GM12874 (cell line): ENCODE data around the gene TSPAN7.
A peak's percentile ranks its signal among the peaks of the same experiment; 100 is the strongest.

Experiments
- TF ChIP-seq, protein P1 (sequence below): IDR thresholded peaks from 2 replicates; pipeline ENCODE4 v1.5.1; 2011; ENCODE audit warnings: low read depth, mild to moderate bottlenecking, control low read depth, low read length, moderate library complexity; ENCODE audit not compliant: insufficient read depth

TSPAN7 gene

DNA sequence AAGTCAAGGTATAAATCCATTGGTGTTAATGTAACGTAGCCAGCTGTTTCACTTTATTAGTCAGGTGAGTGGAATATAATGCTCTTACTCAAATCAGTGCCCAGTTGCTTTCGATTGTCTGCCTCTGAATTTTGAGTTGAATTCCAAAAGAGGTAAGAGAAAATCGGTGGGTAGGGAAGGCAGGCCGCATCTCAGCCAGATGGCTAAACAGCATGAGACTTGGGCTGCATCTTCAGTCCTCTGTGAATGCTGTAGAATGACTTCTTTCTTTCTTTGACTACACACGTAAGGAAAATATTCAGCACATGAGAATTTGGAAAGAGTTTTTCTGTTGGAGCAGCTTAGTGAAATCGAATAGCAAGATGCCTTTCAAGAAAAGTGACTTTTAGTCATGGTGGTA, 49.5 kb downstream of the TSPAN7 start:
- TF ChIP-seq, protein P1, sequence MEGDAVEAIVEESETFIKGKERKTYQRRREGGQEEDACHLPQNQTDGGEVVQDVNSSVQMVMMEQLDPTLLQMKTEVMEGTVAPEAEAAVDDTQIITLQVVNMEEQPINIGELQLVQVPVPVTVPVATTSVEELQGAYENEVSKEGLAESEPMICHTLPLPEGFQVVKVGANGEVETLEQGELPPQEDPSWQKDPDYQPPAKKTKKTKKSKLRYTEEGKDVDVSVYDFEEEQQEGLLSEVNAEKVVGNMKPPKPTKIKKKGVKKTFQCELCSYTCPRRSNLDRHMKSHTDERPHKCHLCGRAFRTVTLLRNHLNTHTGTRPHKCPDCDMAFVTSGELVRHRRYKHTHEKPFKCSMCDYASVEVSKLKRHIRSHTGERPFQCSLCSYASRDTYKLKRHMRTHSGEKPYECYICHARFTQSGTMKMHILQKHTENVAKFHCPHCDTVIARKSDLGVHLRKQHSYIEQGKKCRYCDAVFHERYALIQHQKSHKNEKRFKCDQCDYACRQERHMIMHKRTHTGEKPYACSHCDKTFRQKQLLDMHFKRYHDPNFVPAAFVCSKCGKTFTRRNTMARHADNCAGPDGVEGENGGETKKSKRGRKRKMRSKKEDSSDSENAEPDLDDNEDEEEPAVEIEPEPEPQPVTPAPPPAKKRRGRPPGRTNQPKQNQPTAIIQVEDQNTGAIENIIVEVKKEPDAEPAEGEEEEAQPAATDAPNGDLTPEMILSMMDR, result no peak

DNA sequence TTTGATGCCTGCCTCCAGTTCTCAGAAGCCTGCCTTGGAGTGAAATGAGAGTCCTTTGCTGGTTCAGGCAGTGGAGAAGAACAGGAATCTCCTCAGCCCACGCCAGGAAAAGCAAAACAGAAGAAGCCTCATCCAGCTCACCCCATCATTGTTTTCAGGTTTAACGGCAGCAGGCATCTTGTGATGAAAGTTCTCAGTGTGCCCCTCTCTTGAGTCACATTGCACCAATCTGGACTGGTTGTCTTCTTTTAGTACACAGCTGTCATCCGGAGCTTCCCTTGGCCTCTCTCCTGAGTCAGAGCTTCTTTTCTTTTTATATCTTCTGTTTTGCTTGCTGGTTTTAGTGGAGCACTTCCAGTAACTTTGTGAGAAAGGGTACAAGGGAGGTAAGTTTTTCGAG, 50.9 kb downstream of the TSPAN7 start:
- TF ChIP-seq, protein P1, result no peak

DNA sequence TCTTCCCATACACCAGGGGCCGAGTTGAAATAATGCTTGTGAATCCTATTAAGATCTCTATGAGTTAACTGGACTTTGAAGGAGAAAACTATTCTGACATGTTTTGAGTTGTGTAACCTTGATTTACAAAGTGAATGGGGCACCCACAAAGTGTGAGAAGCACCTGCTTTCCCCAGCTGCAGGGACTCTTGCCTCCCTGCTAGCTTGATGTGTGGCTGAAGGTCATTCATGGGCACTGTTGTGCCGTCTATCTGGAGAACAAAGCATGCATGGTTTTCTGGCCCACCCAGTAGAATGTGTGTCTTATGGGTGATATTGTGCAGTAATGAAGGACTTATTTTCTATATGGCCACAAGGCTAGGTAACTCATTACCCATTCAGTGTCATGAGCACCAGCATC, 53.1 kb downstream of the TSPAN7 start:
- TF ChIP-seq, protein P1, result no peak

DNA sequence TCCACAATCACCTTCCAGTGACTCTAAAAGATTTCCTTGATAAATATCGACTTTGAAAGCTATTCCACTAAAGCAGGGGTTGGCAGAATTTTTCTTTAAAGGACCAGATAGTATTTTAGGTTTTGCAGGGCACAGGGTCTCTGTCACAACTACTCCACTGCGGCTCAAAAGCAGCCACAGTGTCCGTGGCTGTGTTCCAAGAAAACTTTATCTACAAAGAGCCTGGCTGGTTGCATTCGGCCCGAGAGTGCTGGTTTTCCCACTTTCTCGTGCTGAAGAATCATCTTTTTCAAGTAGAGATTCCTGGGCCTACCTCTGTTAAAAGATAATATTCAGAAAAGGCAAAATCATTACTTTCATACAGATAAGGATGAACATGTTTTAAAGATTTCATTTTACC, 55.6 kb downstream of the TSPAN7 start:
- TF ChIP-seq, protein P1, result no peak

DNA sequence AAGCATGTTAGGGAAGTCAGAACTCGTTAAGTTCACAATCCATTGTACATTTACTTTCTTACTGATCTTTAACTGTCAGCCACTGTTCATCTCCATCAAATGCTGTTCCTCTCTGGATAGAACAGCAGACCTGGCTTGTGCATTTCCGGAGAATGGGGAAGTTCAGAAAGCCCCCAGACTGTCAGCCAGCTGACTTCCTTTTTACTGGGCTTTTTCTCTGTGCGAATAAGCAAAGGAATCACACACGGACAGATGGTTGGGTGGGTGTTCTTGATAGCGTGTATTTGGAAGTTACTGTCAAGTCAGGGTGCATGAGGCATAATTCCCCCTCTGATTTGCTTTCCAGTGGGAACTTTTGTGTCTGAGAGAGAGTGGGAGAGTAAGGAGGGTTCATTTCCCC, 56.8 kb downstream of the TSPAN7 start:
- TF ChIP-seq, protein P1, result no peak

DNA sequence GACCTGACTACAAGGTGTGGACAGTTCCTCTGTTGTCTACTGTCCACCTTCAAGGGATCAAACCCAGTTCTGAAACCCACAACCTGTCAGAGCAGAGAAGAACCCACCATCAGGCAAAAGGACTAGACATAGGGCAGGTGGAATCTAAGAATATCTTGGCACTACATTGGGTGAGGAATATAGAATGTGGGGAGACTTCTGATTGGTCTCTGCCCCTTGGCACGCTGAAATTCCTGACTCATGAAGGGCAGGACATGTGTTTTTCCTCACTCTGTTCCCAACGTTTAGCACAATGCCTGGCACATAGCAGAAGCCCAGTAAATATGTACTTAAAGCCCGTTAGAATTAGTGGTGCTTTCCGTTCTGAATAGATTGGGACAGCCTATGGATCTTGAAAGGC, 59.3 kb downstream of the TSPAN7 start:
- TF ChIP-seq, protein P1, result no peak

DNA sequence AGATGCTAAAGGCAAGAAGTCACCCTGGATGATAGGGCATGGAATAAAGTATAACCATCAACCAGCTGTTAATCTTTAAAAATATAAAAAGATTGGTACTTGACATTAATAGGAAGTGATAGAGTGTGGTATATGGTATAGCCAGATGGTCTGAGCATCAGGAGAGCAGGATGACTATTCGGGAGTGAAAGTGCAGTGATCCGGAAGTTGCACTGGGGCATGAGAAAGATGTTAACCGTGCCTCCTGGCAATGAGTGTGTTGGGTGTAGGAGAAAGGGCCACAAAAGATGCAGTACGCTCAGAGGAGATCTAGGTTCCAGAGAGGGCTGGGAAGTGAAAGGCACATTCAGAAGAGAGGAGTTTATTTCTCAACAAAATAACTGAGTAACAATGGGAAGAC, 65.0 kb downstream of the TSPAN7 start:
- TF ChIP-seq, protein P1, result no peak

DNA sequence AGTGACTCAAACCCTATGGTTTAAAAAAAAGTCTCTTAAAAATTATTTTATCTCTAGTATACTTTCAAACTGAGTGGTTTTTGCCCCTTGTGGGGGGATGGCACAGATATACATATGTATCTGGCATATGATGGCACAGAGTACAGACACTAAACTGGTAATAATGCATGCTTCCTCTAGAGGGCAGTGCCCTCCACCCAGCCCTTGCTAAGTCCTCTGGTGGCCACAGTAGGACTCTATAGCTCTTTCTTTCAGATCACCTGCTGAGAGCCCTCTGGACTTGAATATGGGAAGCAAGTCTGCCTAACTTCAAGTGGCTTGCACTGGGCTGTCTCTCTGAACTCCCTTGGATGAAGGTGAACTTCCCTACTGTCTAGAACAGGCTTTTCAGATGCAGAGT, 66.3 kb downstream of the TSPAN7 start:
- TF ChIP-seq, protein P1, result peak; percentile 64
